Aorta (tissue), 5 donors: Measurements from ENCODE around the gene FRK. TPM values are rescaled to one million over a fixed set of nuclear protein-coding genes. Genes with fewer than 3 reads are reported as not detected.

Experiments
- ATAC-seq: fragments of 200-7000 bp; cut with Tn5 transposase; one replicate; pipeline ENCODE4 v1.9.1; 2022; ENCODE audit warnings: moderate library complexity; ENCODE audit not compliant: low FRiP score
- DNase-seq, 2 donors: peaks; one replicate each; pipeline ENCODE4 v3.0.0-alpha.2; 2020
- H3K27ac ChIP-seq, 2 donors: one replicate each; pipeline ENCODE4 v1.5.1; 2013; ENCODE audit warnings: low read length in 2 of 2, mild to moderate bottlenecking in 2 of 2, moderate library complexity in 2 of 2, control low read depth in 1 of 2, inconsistent platforms in 1 of 2, low read depth in 1 of 2
- H3K27me3 ChIP-seq, 2 donors: one replicate each; pipeline ENCODE4 v1.6.1; 2013; ENCODE audit warnings: control low read depth in 1 of 2, low read length in 1 of 2, mild to moderate bottlenecking in 1 of 2, moderate library complexity in 1 of 2; ENCODE audit not compliant: insufficient read depth in 2 of 2, control insufficient read depth in 1 of 2
- H3K36me3 ChIP-seq, 2 donors: one replicate each; pipeline ENCODE4 v1.6.1; 2013; ENCODE audit warnings: control low read depth in 1 of 2, low read length in 1 of 2, mild to moderate bottlenecking in 1 of 2; ENCODE audit not compliant: insufficient read depth in 2 of 2, control insufficient read depth in 1 of 2
- H3K4me1 ChIP-seq, 2 donors: one replicate each; pipeline ENCODE4 v1.6.1; 2013; ENCODE audit warnings: low read length in 2 of 2, control low read depth in 1 of 2, mild to moderate bottlenecking in 1 of 2, moderate library complexity in 1 of 2; ENCODE audit not compliant: insufficient read depth in 2 of 2, control insufficient read depth in 1 of 2
- H3K4me3 ChIP-seq, 2 donors: one replicate each; pipeline ENCODE4 v1.5.1; 2013; ENCODE audit warnings: low read length in 2 of 2, control low read depth in 1 of 2, mild to moderate bottlenecking in 1 of 2
- H3K9me3 ChIP-seq: one replicate; pipeline ENCODE4 v1.6.1; 2013; ENCODE audit warnings: mild to moderate bottlenecking, low read length; ENCODE audit not compliant: control insufficient read depth
- WGBS, 2 donors: extraction: QIAGEN DNeasy Blood & Tissue Kit; methylation state at CpG; one replicate each; pipeline ENCODE4 v1.1.7; 2013; 5-methylcytosine and 5-hydroxymethylcytosine counted together
- intact Hi-C, 2 donors: fragments of 100-400 bp; cut with DNase I; formaldehyde crosslinking; loops; one replicate each; pipeline versions ENCODE4 v1.14.2 to v1.15.0; 2022
- polyA plus RNA-seq, 2 donors: library from polyadenylated mRNA; stranded (reverse); fragments of 200-250 nt; gene quantifications; one replicate each; pipeline ENCODE4 v1.2.3, GENCODE V29; 2013
- total RNA-seq, 2 donors: library from RNA; stranded (reverse); fragmentation: NEBNext Ultra II Directional; extraction: Animal tissue kit (Norgen Biotek cat#: 25700); gene quantifications; one replicate each; pipeline ENCODE4 v1.2.1, GENCODE V29; 2021
- donor health status: healthy with polysubstance abuse.
- donor health status: Bipolar disorder and iron deficiency.
- donor health status: DM: no; HTN: no; CAD: no.
- donor health status: DM: no; HTN: no; CAD: no.
- donor health status: DM: yes; HTN: yes; CAD: no.

The FRK gene
- total and polyA plus RNA-seq, 4 donors, result 1.8 to 18.3 (median 6.0) TPM

GRCh38 chr6:116022841-116023445 lies 37.7 kb downstream of the FRK start:
- H3K4me3 ChIP-seq, result no peak overlapping the region
- 51 to 62% methylated on average over 2 of the region's 2 CpGs for WGBS, 2 donors
- no peak overlapping the region for H3K27ac ChIP-seq
- no peaks in the 10 kb centered on the region for H3K36me3 ChIP-seq
- intact Hi-C loops, result no loop called here
- no peak for ATAC-seq
- DNase-seq, result no peak
- H3K9me3 ChIP-seq, result no peaks in the 10 kb centered on the region
- no peaks in the 10 kb centered on the region for H3K27me3 ChIP-seq
- peaks cover 0 to 3% of the 10 kb centered on the region in 2 donors for H3K4me1 ChIP-seq

- no peaks in the 10 kb centered on the region for H3K9me3 ChIP-seq
- no peaks in the 10 kb centered on the region for H3K36me3 ChIP-seq
- ATAC-seq (no peak), DNase-seq (no peak)
- intact Hi-C loops, result no loop called here
- H3K4me1 ChIP-seq, result peaks cover 4 to 13% of the 10 kb centered on the region in 2 donors
- no peaks in the 10 kb centered on the region for H3K27me3 ChIP-seq
- H3K27ac ChIP-seq, result no peak overlapping the region
- no peak overlapping the region for H3K4me3 ChIP-seq
Observed at GRCh38 chr6:116020738-116021137, 40.0 kb downstream of the FRK start.

DNA sequence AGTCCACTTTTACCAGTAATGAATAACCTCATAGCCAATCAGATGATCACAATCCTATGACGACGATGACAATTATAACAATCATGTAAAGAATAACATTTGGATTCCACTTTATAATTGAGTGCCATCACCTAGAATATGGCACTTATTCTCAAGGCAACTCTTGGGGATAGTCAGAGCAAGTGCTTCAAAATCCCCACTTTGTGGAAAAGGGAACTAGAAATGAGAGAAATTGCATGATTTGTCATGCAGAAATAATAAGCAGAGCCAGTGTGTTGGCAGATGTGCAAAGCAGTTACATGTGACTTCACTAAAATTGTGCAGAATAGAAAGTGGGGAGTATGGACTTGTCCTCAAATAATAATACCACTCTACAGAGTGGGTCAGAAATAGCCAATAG lies 41.3 kb downstream of the FRK start:
- 53 to 54% methylated on average over 2 of the region's 2 CpGs for WGBS, 2 donors
- peaks cover 4 to 16% of the 10 kb centered on the region in 2 donors for H3K4me1 ChIP-seq
- H3K36me3 ChIP-seq, result no peaks in the 10 kb centered on the region
- intact Hi-C loops, result loop anchor here in 1 of 2 donors (5.0 kb wide), 1 partner anchor 43 kb away; the partner anchor contains the start of gene FRK
- no peaks in the 10 kb centered on the region for H3K27me3 ChIP-seq
- DNase-seq (no peak), ATAC-seq (no peak)
- no peak overlapping the region for H3K4me3 ChIP-seq
- no peaks in the 10 kb centered on the region for H3K9me3 ChIP-seq
- H3K27ac ChIP-seq, result no peak overlapping the region

GRCh38 chr6:116018976-116019375 lies 41.7 kb downstream of the FRK start:
- DNase-seq, result no peak
- 13 to 21% methylated on average over 1 of the region's 1 CpG for WGBS, 2 donors
- no peaks in the 10 kb centered on the region for H3K27me3 ChIP-seq
- H3K27ac ChIP-seq, result no peak overlapping the region
- no peaks in the 10 kb centered on the region for H3K9me3 ChIP-seq
- peaks cover 4 to 16% of the 10 kb centered on the region in 2 donors for H3K4me1 ChIP-seq
- H3K4me3 ChIP-seq, result no peak overlapping the region
- ATAC-seq, result no peak
- no peaks in the 10 kb centered on the region for H3K36me3 ChIP-seq
- intact Hi-C loops, result loop anchor here in 1 of 2 donors (5.0 kb wide), 1 partner anchor 43 kb away; the partner anchor contains the start of gene FRK

GRCh38 chr6:116017546-116018295 lies 43.0 kb downstream of the FRK start:
- peaks cover 4 to 16% of the 10 kb centered on the region in 2 donors for H3K4me1 ChIP-seq

GRCh38 chr6:116016846-116017545 lies 43.7 kb downstream of the FRK start:
- Histone ChIP-seq H3K4me1 (peaks cover 4 to 23% of the 10 kb centered on the region in 2 donors), H3K27ac (peak overlapping the region; percentile 47 to 67)
- ATAC-seq, result peak; percentile 33

More at GRCh38 chr6:116017546-116018295, 43.0 kb downstream of the FRK start:
- no peaks in the 10 kb centered on the region for H3K27me3 ChIP-seq
- peak overlapping the region; percentile 47 to 67 for H3K27ac ChIP-seq
- H3K4me3 ChIP-seq, result peak overlapping the region; percentile 2 to 33
- no peaks in the 10 kb centered on the region for H3K36me3 ChIP-seq
- 3 to 5% methylated on average over 2 of the region's 2 CpGs for WGBS, 2 donors
- H3K9me3 ChIP-seq, result no peaks in the 10 kb centered on the region
- ATAC-seq, result peak; percentile 41
- intact Hi-C loops, result loop anchor here in 1 of 2 donors (5.0 kb wide), 1 partner anchor 45 kb away; the partner anchor contains the start of gene FRK
- DNase-seq, result no peak

GRCh38 chr6:116015983-116016382 lies 44.7 kb downstream of the FRK start:
- no peaks in the 10 kb centered on the region for H3K9me3 ChIP-seq
- H3K4me3 ChIP-seq, result no peak overlapping the region
- no peaks in the 10 kb centered on the region for H3K36me3 ChIP-seq
- DNase-seq (no peak), ATAC-seq (no peak)
- intact Hi-C loops, result loop anchor here in 1 of 2 donors (5.0 kb wide), 1 partner anchor 46 kb away; the partner anchor contains the start of gene FRK
- peaks cover 4 to 30% of the 10 kb centered on the region in 2 donors for H3K4me1 ChIP-seq
- peak overlapping the region in 1 of 2 donors; percentile 75 for H3K27ac ChIP-seq
- no peaks in the 10 kb centered on the region for H3K27me3 ChIP-seq

More at GRCh38 chr6:116016846-116017545, 43.7 kb downstream of the FRK start:
- no peak for DNase-seq
- no peaks in the 10 kb centered on the region for H3K27me3 ChIP-seq
- intact Hi-C loops, result loop anchor here in 1 of 2 donors (5.0 kb wide), 1 partner anchor 45 kb away; the partner anchor contains the start of gene FRK
- H3K36me3 ChIP-seq, result no peaks in the 10 kb centered on the region
- H3K9me3 ChIP-seq, result no peaks in the 10 kb centered on the region
- H3K4me3 ChIP-seq, result peak overlapping the region; percentile 2 to 33
- WGBS, 2 donors, result 3 to 6% methylated on average over 4 of the region's 4 CpGs

DNA sequence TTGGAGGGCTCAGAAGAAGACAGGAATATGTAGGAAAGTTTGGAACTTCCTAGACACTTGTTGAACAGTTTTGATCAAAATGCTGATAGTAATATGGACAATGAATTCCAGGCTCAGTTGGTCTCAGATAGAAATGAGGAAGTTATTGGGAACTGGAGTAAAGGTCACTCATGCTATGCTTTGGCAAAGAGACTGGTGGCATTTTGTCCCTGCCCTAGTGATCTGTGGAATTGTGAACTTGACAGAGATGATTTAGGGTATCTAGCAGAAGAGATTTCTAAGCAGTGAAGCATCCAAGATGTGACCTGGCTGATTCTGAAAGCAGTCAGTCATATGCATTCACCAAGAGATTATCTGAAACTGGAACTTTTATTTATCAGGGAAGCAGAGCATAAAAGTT lies 45.1 kb downstream of the FRK start:
- Histone ChIP-seq H3K27me3 (no peaks in the 10 kb centered on the region), H3K4me1 (peaks cover 4 to 30% of the 10 kb centered on the region in 2 donors), H3K9me3 (no peaks in the 10 kb centered on the region), H3K4me3 (no peak overlapping the region), H3K36me3 (no peaks in the 10 kb centered on the region), H3K27ac (peak overlapping the region in 1 of 2 donors; percentile 14)
- DNase-seq (no peak), ATAC-seq (no peak)
- intact Hi-C loops, result loop anchor here in 1 of 2 donors (5.0 kb wide), 1 partner anchor 47 kb away; the partner anchor contains the start of gene FRK
